Liver (tissue), 9 donors: ENCODE measurements around the gene NRG2. TPM values are rescaled to one million over a fixed set of nuclear protein-coding genes. Genes with fewer than 3 reads are reported as not detected.

Experiments used
- DNase-seq: peaks from one replicate; pipeline ENCODE4 v3.0.0-alpha.2; 2017; ENCODE audit warnings: low spot score
- H3K27ac ChIP-seq, 2 donors: one replicate each; pipeline ENCODE4 v1.7.0; 2013; ENCODE audit warnings: inconsistent platforms in 2 of 2, low read length in 2 of 2, control low read depth in 1 of 2, low read depth in 1 of 2, mild to moderate bottlenecking in 1 of 2
- H3K27me3 ChIP-seq, 4 donors: one replicate each; pipeline versions ENCODE4 v1.6.1 to v1.7.0; 2013; ENCODE audit warnings: low read length in 3 of 4, inconsistent platforms in 1 of 4, mild to moderate bottlenecking in 1 of 4, moderate library complexity in 1 of 4; ENCODE audit not compliant: control insufficient read depth in 4 of 4, insufficient read depth in 4 of 4
- H3K36me3 ChIP-seq, 4 donors: one replicate each; pipeline versions ENCODE4 v1.6.1 to v1.7.0; 2013; ENCODE audit warnings: low read length in 3 of 4, mild to moderate bottlenecking in 3 of 4, low read depth in 1 of 4, moderate library complexity in 1 of 4; ENCODE audit not compliant: control insufficient read depth in 4 of 4, insufficient read depth in 3 of 4
- H3K4me1 ChIP-seq, 4 donors: one replicate each; pipeline versions ENCODE4 v1.6.1 to v1.7.0; 2013; ENCODE audit warnings: low read length in 3 of 4, mild to moderate bottlenecking in 3 of 4, moderate library complexity in 1 of 4; ENCODE audit not compliant: control insufficient read depth in 4 of 4, insufficient read depth in 4 of 4
- H3K4me3 ChIP-seq, 3 donors: one replicate each; pipeline versions ENCODE4 v1.6.1 to v1.7.0; 2013; ENCODE audit warnings: low read length in 3 of 3, control low read depth in 1 of 3, low read depth in 1 of 3, mild to moderate bottlenecking in 1 of 3
- H3K9ac ChIP-seq, 2 donors: one replicate each; pipeline ENCODE4 v1.7.0; 2013; ENCODE audit warnings: low read length in 2 of 2, mild to moderate bottlenecking in 2 of 2, moderate library complexity in 2 of 2, control low read depth in 1 of 2, low read depth in 1 of 2
- H3K9me3 ChIP-seq, 4 donors: one replicate each; pipeline versions ENCODE4 v1.6.1 to v1.7.0; 2013; ENCODE audit warnings: low read length in 3 of 4; ENCODE audit not compliant: control insufficient read depth in 4 of 4
- EGR1 ChIP-seq, 2 donors: IDR thresholded peaks; 2 replicates each; pipeline ENCODE4 v1.6.1; 2016 to 2018; ENCODE audit warnings: antibody characterized with exemption in 2 of 2, low read depth in 2 of 2
- FOXA1 ChIP-seq: IDR thresholded peaks from 2 replicates; pipeline ENCODE4 v1.6.1; 2016; ENCODE audit warnings: antibody characterized with exemption
- GABPA ChIP-seq, 2 donors: IDR thresholded peaks in 1 of 2; conservative IDR thresholded peaks in 1 of 2; 2 replicates each; pipeline ENCODE4 v1.6.1; 2016; ENCODE audit warnings: antibody characterized with exemption in 2 of 2, mild to moderate bottlenecking in 1 of 2, moderate library complexity in 1 of 2
- HNF4G ChIP-seq: IDR thresholded peaks from 2 replicates; pipeline ENCODE4 v1.6.1; 2016; ENCODE audit warnings: antibody characterized with exemption
- JUND ChIP-seq, 2 donors: IDR thresholded peaks; 2 replicates each; pipeline ENCODE4 v1.6.1; 2016; ENCODE audit warnings: antibody characterized with exemption in 2 of 2
- NR2F2 ChIP-seq: IDR thresholded peaks from 2 replicates; pipeline ENCODE4 v1.6.1; 2016; ENCODE audit warnings: antibody characterized with exemption
- RXRA ChIP-seq, 2 donors: IDR thresholded peaks; 2 replicates each; pipeline ENCODE4 v1.6.1; 2017 to 2018; ENCODE audit warnings: antibody characterized with exemption in 2 of 2, mild to moderate bottlenecking in 1 of 2
- SP1 ChIP-seq: IDR thresholded peaks from 2 replicates; pipeline ENCODE4 v1.6.1; 2018; ENCODE audit warnings: antibody characterized with exemption, mild to moderate bottlenecking
- YY1 ChIP-seq: IDR thresholded peaks from 2 replicates; pipeline ENCODE4 v1.6.1; 2016; ENCODE audit warnings: antibody characterized with exemption, mild to moderate bottlenecking
- WGBS: extraction: QIAGEN DNeasy Blood & Tissue Kit; methylation state at CpG from one replicate; pipeline ENCODE4 v1.1.7; 2013; 5-methylcytosine and 5-hydroxymethylcytosine counted together
- polyA plus RNA-seq, 2 donors: library from polyadenylated mRNA; stranded (reverse) in 1 of 2; unstranded in 1 of 2; fragments of 200-250 nt in 1 of 2; fragments of >200 nt in 1 of 2; fragmentation: Nextera tagmentation in 1 of 2; extraction: Ambion mirVana in 1 of 2; gene quantifications; one replicate each; pipeline versions ENCODE4 v1.2.1 to v1.2.3, GENCODE V29; 2013 to 2015
- total RNA-seq, 2 donors: library from RNA; depleted of rRNA; stranded (reverse); fragments of >200 nt; gene quantifications; one replicate each; pipeline ENCODE4 v1.2.3, GENCODE V29; 2014
- TF ChIP-seq, protein P1 (sequence below): IDR thresholded peaks from 2 replicates; pipeline ENCODE4 v1.6.1; 2016; ENCODE audit warnings: antibody characterized with exemption
- TF ChIP-seq, protein P2 (sequence below): IDR thresholded peaks from 2 replicates; pipeline ENCODE4 v1.6.1; 2016; ENCODE audit warnings: antibody characterized with exemption
- TF ChIP-seq, protein P3 (sequence below): IDR thresholded peaks from 2 replicates; pipeline ENCODE4 v1.6.1; 2016; ENCODE audit warnings: antibody characterized with exemption, mild to moderate bottlenecking
- TF ChIP-seq, protein P4 (sequence below): IDR thresholded peaks from 2 replicates; pipeline ENCODE4 v1.6.1; 2016; ENCODE audit warnings: antibody characterized with exemption
- TF ChIP-seq, protein P5 (sequence below): fragments of 150-350 bp; IDR thresholded peaks from 2 replicates; pipeline ENCODE4 v1.5.1; 2017; ENCODE audit warnings: improper control_type of control experiment, low read depth, low read length; ENCODE audit not compliant: missing input control
- donor health status: healthy.
- donor health status: healthy.
- donor health status: healthy.
- donor health status: healthy.
- donor health status: healthy.

The NRG2 gene
- total and polyA plus RNA-seq, 4 donors, result 0.07 to 0.08 TPM; not detected in 2

DNA sequence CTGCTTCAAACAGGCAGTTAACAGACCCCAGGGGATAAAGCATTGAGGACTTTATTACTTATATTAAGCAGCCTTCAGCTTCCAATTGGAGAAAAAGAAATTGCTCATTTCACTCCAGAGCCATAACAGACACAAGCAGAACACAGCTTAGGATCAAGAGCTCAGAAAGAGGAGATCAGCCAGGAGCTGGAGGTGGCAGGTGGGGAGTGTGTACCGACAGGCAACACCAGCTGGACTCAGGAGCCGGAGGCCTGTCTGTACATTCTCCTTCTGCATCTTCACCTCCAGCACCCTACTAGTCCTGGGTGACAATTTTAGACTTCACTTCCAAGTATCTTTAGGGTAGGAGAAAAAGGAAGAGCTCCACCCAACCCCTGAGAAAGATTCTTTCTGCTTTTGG, 35.8 kb downstream of the NRG2 start (continued):
- TF ChIP-seq, protein P1, sequence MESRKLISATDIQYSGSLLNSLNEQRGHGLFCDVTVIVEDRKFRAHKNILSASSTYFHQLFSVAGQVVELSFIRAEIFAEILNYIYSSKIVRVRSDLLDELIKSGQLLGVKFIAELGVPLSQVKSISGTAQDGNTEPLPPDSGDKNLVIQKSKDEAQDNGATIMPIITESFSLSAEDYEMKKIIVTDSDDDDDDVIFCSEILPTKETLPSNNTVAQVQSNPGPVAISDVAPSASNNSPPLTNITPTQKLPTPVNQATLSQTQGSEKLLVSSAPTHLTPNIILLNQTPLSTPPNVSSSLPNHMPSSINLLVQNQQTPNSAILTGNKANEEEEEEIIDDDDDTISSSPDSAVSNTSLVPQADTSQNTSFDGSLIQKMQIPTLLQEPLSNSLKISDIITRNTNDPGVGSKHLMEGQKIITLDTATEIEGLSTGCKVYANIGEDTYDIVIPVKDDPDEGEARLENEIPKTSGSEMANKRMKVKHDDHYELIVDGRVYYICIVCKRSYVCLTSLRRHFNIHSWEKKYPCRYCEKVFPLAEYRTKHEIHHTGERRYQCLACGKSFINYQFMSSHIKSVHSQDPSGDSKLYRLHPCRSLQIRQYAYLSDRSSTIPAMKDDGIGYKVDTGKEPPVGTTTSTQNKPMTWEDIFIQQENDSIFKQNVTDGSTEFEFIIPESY, result no peak
- TF ChIP-seq FOXA1, result no peak

DNA sequence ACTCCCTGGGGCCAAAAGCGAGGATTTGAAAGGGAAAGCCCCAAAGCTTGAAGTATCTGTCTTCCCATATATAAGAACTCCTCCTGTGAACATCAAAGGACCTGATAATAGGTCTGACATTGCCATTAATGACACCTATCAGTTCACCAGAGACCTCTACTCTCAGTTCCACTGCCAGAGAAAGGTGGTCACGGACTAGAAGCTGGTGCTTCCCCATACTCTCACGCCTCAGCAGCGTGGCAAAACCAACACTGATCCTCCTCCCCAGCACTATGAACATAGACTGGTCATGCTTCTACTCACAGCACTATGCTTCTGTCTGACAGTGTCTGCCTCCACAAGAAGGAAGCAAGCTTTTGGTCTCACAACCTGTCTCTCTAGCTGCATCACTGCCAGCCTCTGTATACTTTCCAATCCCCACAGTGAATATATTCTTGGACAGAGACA, 37.9 kb downstream of the NRG2 start:
- DNase-seq, result no peak
- Histone ChIP-seq H3K4me3 (no peak overlapping the region), H3K27ac (no peak overlapping the region), H3K9ac (no peak overlapping the region), H3K9me3 (no peaks in the 10 kb centered on the region), H3K27me3 (no peaks in the 10 kb centered on the region), H3K36me3 (no peaks in the 10 kb centered on the region), H3K4me1 (no peaks in the 10 kb centered on the region)
- 80% methylated on average over 4 of the region's 4 CpGs for WGBS
- no peak for TF ChIP-seq RXRA (IDR thresholded peaks at IDR 0.05)
- TF ChIP-seq, protein P2, sequence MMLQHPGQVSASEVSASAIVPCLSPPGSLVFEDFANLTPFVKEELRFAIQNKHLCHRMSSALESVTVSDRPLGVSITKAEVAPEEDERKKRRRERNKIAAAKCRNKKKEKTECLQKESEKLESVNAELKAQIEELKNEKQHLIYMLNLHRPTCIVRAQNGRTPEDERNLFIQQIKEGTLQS, result no peak
- TF ChIP-seq, protein P3, sequence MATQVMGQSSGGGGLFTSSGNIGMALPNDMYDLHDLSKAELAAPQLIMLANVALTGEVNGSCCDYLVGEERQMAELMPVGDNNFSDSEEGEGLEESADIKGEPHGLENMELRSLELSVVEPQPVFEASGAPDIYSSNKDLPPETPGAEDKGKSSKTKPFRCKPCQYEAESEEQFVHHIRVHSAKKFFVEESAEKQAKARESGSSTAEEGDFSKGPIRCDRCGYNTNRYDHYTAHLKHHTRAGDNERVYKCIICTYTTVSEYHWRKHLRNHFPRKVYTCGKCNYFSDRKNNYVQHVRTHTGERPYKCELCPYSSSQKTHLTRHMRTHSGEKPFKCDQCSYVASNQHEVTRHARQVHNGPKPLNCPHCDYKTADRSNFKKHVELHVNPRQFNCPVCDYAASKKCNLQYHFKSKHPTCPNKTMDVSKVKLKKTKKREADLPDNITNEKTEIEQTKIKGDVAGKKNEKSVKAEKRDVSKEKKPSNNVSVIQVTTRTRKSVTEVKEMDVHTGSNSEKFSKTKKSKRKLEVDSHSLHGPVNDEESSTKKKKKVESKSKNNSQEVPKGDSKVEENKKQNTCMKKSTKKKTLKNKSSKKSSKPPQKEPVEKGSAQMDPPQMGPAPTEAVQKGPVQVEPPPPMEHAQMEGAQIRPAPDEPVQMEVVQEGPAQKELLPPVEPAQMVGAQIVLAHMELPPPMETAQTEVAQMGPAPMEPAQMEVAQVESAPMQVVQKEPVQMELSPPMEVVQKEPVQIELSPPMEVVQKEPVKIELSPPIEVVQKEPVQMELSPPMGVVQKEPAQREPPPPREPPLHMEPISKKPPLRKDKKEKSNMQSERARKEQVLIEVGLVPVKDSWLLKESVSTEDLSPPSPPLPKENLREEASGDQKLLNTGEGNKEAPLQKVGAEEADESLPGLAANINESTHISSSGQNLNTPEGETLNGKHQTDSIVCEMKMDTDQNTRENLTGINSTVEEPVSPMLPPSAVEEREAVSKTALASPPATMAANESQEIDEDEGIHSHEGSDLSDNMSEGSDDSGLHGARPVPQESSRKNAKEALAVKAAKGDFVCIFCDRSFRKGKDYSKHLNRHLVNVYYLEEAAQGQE, result no peak
- no peak for TF ChIP-seq JUND (IDR thresholded peaks at IDR 0.05)
- no peak for TF ChIP-seq SP1
- TF ChIP-seq EGR1 (IDR thresholded peaks at IDR 0.05; ENCODE audit: low read depth in 2 of 2), result no peak
- no peak for TF ChIP-seq HNF4G
- no peak for TF ChIP-seq YY1
- TF ChIP-seq, protein P4, sequence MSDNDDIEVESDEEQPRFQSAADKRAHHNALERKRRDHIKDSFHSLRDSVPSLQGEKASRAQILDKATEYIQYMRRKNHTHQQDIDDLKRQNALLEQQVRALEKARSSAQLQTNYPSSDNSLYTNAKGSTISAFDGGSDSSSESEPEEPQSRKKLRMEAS, result no peak
- TF ChIP-seq NR2F2, result no peak
- TF ChIP-seq GABPA (IDR thresholded peaks at IDR 0.05 in 1 of 2, conservative IDR thresholded peaks at IDR 0.05 in 1 of 2), result no peak
- TF ChIP-seq, protein P1, result no peak
- TF ChIP-seq, protein P5, sequence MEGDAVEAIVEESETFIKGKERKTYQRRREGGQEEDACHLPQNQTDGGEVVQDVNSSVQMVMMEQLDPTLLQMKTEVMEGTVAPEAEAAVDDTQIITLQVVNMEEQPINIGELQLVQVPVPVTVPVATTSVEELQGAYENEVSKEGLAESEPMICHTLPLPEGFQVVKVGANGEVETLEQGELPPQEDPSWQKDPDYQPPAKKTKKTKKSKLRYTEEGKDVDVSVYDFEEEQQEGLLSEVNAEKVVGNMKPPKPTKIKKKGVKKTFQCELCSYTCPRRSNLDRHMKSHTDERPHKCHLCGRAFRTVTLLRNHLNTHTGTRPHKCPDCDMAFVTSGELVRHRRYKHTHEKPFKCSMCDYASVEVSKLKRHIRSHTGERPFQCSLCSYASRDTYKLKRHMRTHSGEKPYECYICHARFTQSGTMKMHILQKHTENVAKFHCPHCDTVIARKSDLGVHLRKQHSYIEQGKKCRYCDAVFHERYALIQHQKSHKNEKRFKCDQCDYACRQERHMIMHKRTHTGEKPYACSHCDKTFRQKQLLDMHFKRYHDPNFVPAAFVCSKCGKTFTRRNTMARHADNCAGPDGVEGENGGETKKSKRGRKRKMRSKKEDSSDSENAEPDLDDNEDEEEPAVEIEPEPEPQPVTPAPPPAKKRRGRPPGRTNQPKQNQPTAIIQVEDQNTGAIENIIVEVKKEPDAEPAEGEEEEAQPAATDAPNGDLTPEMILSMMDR, result no peak
